Panc1 (cell line): ENCODE results near the gene KIF26B. TPM values are rescaled to one million over a fixed set of nuclear protein-coding genes. Genes with fewer than 3 reads are reported as not detected.

Experiments
- ATAC-seq: fragments of 200-7000 bp; cut with Tn5 transposase; 2 replicates; pipeline ENCODE4 v1.9.1; 2020; ENCODE audit warnings: mild to moderate bottlenecking, moderate library complexity
- BruUV-seq: library from RNA; stranded (reverse); fragments of 400-500 nt; replicated peaks from 2 replicates; lab custom pipeline; 2021; lab: Mats Ljungman, UMichigan
- CTCF ChIA-PET: fragments of 300-600 bp; sonication (Branson Sonifier 250); formaldehyde crosslinking; loops from one replicate; lab custom pipeline; 2022; ENCODE audit warnings: antibody characterized with exemption; lab: Charles Lee
- POLR2A ChIA-PET: fragments of 300-600 bp; sonication (Branson Sonifier 250); formaldehyde crosslinking; loops from one replicate; lab custom pipeline; 2022; ENCODE audit warnings: antibody characterized with exemption; lab: Charles Lee
- DNase-seq: peaks from one replicate; pipeline ENCODE4 v3.0.0-alpha.2; 2010; ENCODE audit warnings: low read depth, low spot score
- H3K27ac ChIP-seq: 2 replicates; pipeline ENCODE4 v1.5.1; 2011; ENCODE audit warnings: mild to moderate bottlenecking, low read length, inconsistent platforms
- H3K27me3 ChIP-seq: fragments of 200-500 bp; sonication (Bioruptor generic); 2 replicates; pipeline ENCODE4 v1.6.0; 2014; ENCODE audit warnings: low read length, inconsistent platforms; ENCODE audit not compliant: control insufficient read depth, insufficient read depth
- H3K36me3 ChIP-seq: fragments of 200-500 bp; sonication (Bioruptor generic); 2 replicates; pipeline ENCODE4 v1.5.1; 2014; ENCODE audit warnings: inconsistent platforms, mild to moderate bottlenecking, low read length, moderate library complexity; ENCODE audit not compliant: control insufficient read depth, insufficient read depth
- H3K4me1 ChIP-seq: 2 replicates; pipeline ENCODE4 v1.5.1; 2011; ENCODE audit warnings: inconsistent platforms, mild to moderate bottlenecking, low read length, moderate library complexity; ENCODE audit not compliant: control insufficient read depth, insufficient read depth
- H3K4me3 ChIP-seq, 2 experiments: 2 replicates each; pipeline ENCODE4 v1.5.1; 2011 to 2012; ENCODE audit warnings: low read depth in 2 of 2, low read length in 2 of 2, mild to moderate bottlenecking in 2 of 2, inconsistent platforms in 1 of 2, moderate library complexity in 1 of 2
- H3K9me3 ChIP-seq: fragments of 200-500 bp; sonication (Bioruptor generic); 2 replicates; pipeline ENCODE4 v1.5.1; 2014; ENCODE audit warnings: low read depth, mild to moderate bottlenecking, inconsistent platforms, low read length, moderate library complexity; ENCODE audit not compliant: control insufficient read depth, insufficient read depth
- CTCF ChIP-seq: fragments of 450-650 bp; IDR thresholded peaks from 2 replicates; pipeline ENCODE4 v1.5.1; 2017; ENCODE audit warnings: mild to moderate bottlenecking
- POLR2AphosphoS5 ChIP-seq: IDR thresholded peaks from 2 replicates; pipeline ENCODE4 v1.6.1; 2012; ENCODE audit warnings: mild to moderate bottlenecking, low read depth, low read length, moderate library complexity
- REST ChIP-seq, 2 experiments: IDR thresholded peaks; 2 replicates each; pipeline ENCODE4 v1.6.1; 2011 to 2012; ENCODE audit warnings: low read depth in 2 of 2, control low read depth in 1 of 2, low read length in 1 of 2, mild to moderate bottlenecking in 1 of 2, moderate library complexity in 1 of 2; ENCODE audit not compliant: insufficient read depth in 1 of 2
- SIN3A ChIP-seq: IDR thresholded peaks from 2 replicates; pipeline ENCODE4 v1.6.1; 2012; ENCODE audit warnings: low read depth, mild to moderate bottlenecking, low read length, moderate library complexity, borderline replicate concordance; ENCODE audit not compliant: insufficient read depth
- TCF7L2 ChIP-seq: IDR thresholded peaks from 2 replicates; pipeline ENCODE4 v1.6.1; 2011; ENCODE audit warnings: mild to moderate bottlenecking, low read depth, low read length, inconsistent platforms
- in situ Hi-C: cut with HindIII; loops from 2 replicates; pipeline ENCODE4 v1.10.0; 2016; ENCODE audit warnings: low sequenced_read_pairs, low pct_unique_long_range_greater_than_20kb
- intact Hi-C: fragments of 100-400 bp; cut with micrococcal nuclease; formaldehyde crosslinking; loops from one replicate; pipeline ENCODE4 v1.10.0; 2022; ENCODE audit not compliant: unreplicated experiment
- total RNA-seq: library from RNA; stranded (reverse); gene quantifications from one replicate; pipeline ENCODE4 v1.2.1, GENCODE V29; 2021; ENCODE audit not compliant: unreplicated experiment

The KIF26B gene
- total RNA-seq, 1 experiment from 2014 or later, result 0.33 TPM

- intact Hi-C loops (no loop called here), in situ Hi-C loops (no loop called here)
- TF ChIP-seq SIN3A (no peak), POLR2AphosphoS5 (no peak), TCF7L2 (no peak), REST (IDR thresholded peaks at IDR 0.05; ENCODE audit: insufficient read depth in 1 of 2, low read depth in 2 of 2, low read length in 1 of 2) (no peak), CTCF (no peak)
- ChIA-PET CTCF (no interaction called here), POLR2A (no interaction called here)
- no peak for DNase-seq
- H3K4me3 ChIP-seq, result no peak overlapping the region
- H3K36me3 ChIP-seq, result no peaks in the 10 kb centered on the region
- H3K27me3 ChIP-seq, result peaks cover 3% of the 10 kb centered on the region; the same call in 1 of the 2 replicates
- no peak overlapping the region for H3K27ac ChIP-seq
- BruUV-seq, result no TSS peak
- H3K4me1 ChIP-seq, result no peaks in the 10 kb centered on the region
- ATAC-seq, result no peak
- no peaks in the 10 kb centered on the region for H3K9me3 ChIP-seq
Measured at GRCh38 chr1:245566134-245566533, 411.3 kb downstream of the KIF26B start.

- in situ Hi-C loops (no loop called here), intact Hi-C loops (no loop called here)
- DNase-seq (no peak), ATAC-seq (no peak)
- Histone ChIP-seq H3K36me3 (no peaks in the 10 kb centered on the region), H3K27ac (no peak overlapping the region), H3K9me3 (no peaks in the 10 kb centered on the region), H3K27me3 (peaks cover 3% of the 10 kb centered on the region; the same call in 1 of the 2 replicates), H3K4me3 (no peak overlapping the region), H3K4me1 (no peaks in the 10 kb centered on the region)
- no peak for TF ChIP-seq SIN3A
- TF ChIP-seq TCF7L2, result no peak
- TF ChIP-seq POLR2AphosphoS5, result no peak
- TF ChIP-seq REST (IDR thresholded peaks at IDR 0.05; ENCODE audit: insufficient read depth in 1 of 2, low read depth in 2 of 2, low read length in 1 of 2), result no peak
- no peak for TF ChIP-seq CTCF
- BruUV-seq, result no TSS peak
- ChIA-PET POLR2A (no interaction called here), CTCF (no interaction called here)
Measured at GRCh38 chr1:245566952-245567351, 412.2 kb downstream of the KIF26B start.
